Liver (tissue), 9 donors: ENCODE results near the gene MCF2L. TPM values are rescaled to one million over a fixed set of nuclear protein-coding genes. Genes with fewer than 3 reads are reported as not detected.
A peak's percentile ranks its signal among the peaks of the same experiment; 100 is the strongest.

Source experiments
- DNase-seq: peaks from one replicate; pipeline ENCODE4 v3.0.0-alpha.2; 2017; ENCODE audit warnings: low spot score
- H3K27ac ChIP-seq, 2 donors: one replicate each; pipeline ENCODE4 v1.7.0; 2013; ENCODE audit warnings: inconsistent platforms in 2 of 2, low read length in 2 of 2, control low read depth in 1 of 2, low read depth in 1 of 2, mild to moderate bottlenecking in 1 of 2
- H3K27me3 ChIP-seq, 4 donors: one replicate each; pipeline versions ENCODE4 v1.6.1 to v1.7.0; 2013; ENCODE audit warnings: low read length in 3 of 4, inconsistent platforms in 1 of 4, mild to moderate bottlenecking in 1 of 4, moderate library complexity in 1 of 4; ENCODE audit not compliant: control insufficient read depth in 4 of 4, insufficient read depth in 4 of 4
- H3K36me3 ChIP-seq, 4 donors: one replicate each; pipeline versions ENCODE4 v1.6.1 to v1.7.0; 2013; ENCODE audit warnings: low read length in 3 of 4, mild to moderate bottlenecking in 3 of 4, low read depth in 1 of 4, moderate library complexity in 1 of 4; ENCODE audit not compliant: control insufficient read depth in 4 of 4, insufficient read depth in 3 of 4
- H3K4me1 ChIP-seq, 4 donors: one replicate each; pipeline versions ENCODE4 v1.6.1 to v1.7.0; 2013; ENCODE audit warnings: low read length in 3 of 4, mild to moderate bottlenecking in 3 of 4, moderate library complexity in 1 of 4; ENCODE audit not compliant: control insufficient read depth in 4 of 4, insufficient read depth in 4 of 4
- H3K4me3 ChIP-seq, 3 donors: one replicate each; pipeline versions ENCODE4 v1.6.1 to v1.7.0; 2013; ENCODE audit warnings: low read length in 3 of 3, control low read depth in 1 of 3, low read depth in 1 of 3, mild to moderate bottlenecking in 1 of 3
- H3K9ac ChIP-seq, 2 donors: one replicate each; pipeline ENCODE4 v1.7.0; 2013; ENCODE audit warnings: low read length in 2 of 2, mild to moderate bottlenecking in 2 of 2, moderate library complexity in 2 of 2, control low read depth in 1 of 2, low read depth in 1 of 2
- H3K9me3 ChIP-seq, 4 donors: one replicate each; pipeline versions ENCODE4 v1.6.1 to v1.7.0; 2013; ENCODE audit warnings: low read length in 3 of 4; ENCODE audit not compliant: control insufficient read depth in 4 of 4
- EGR1 ChIP-seq, 2 donors: IDR thresholded peaks; 2 replicates each; pipeline ENCODE4 v1.6.1; 2016 to 2018; ENCODE audit warnings: antibody characterized with exemption in 2 of 2, low read depth in 2 of 2
- FOXA1 ChIP-seq: IDR thresholded peaks from 2 replicates; pipeline ENCODE4 v1.6.1; 2016; ENCODE audit warnings: antibody characterized with exemption
- FOXA2 ChIP-seq: IDR thresholded peaks from 2 replicates; pipeline ENCODE4 v1.6.1; 2016; ENCODE audit warnings: antibody characterized with exemption
- GABPA ChIP-seq, 2 donors: IDR thresholded peaks in 1 of 2; conservative IDR thresholded peaks in 1 of 2; 2 replicates each; pipeline ENCODE4 v1.6.1; 2016; ENCODE audit warnings: antibody characterized with exemption in 2 of 2, mild to moderate bottlenecking in 1 of 2, moderate library complexity in 1 of 2
- HNF4A ChIP-seq, 2 donors: conservative IDR thresholded peaks; 2 replicates each; pipeline ENCODE4 v1.6.1; 2016; ENCODE audit warnings: antibody characterized with exemption in 2 of 2, mild to moderate bottlenecking in 2 of 2
- HNF4G ChIP-seq: IDR thresholded peaks from 2 replicates; pipeline ENCODE4 v1.6.1; 2016; ENCODE audit warnings: antibody characterized with exemption
- NR2F2 ChIP-seq: IDR thresholded peaks from 2 replicates; pipeline ENCODE4 v1.6.1; 2016; ENCODE audit warnings: antibody characterized with exemption
- RAD21 ChIP-seq, 2 donors: IDR thresholded peaks; 2 replicates each; pipeline ENCODE4 v1.6.1; 2016; ENCODE audit warnings: antibody characterized with exemption in 2 of 2, mild to moderate bottlenecking in 2 of 2
- SP1 ChIP-seq: IDR thresholded peaks from 2 replicates; pipeline ENCODE4 v1.6.1; 2018; ENCODE audit warnings: antibody characterized with exemption, mild to moderate bottlenecking
- TAF1 ChIP-seq: conservative IDR thresholded peaks from 2 replicates; pipeline ENCODE4 v1.6.1; 2016; ENCODE audit warnings: antibody characterized with exemption, mild to moderate bottlenecking
- YY1 ChIP-seq: IDR thresholded peaks from 2 replicates; pipeline ENCODE4 v1.6.1; 2016; ENCODE audit warnings: antibody characterized with exemption, mild to moderate bottlenecking
- WGBS: extraction: QIAGEN DNeasy Blood & Tissue Kit; methylation state at CpG from one replicate; pipeline ENCODE4 v1.1.7; 2013; 5-methylcytosine and 5-hydroxymethylcytosine counted together
- polyA plus RNA-seq, 2 donors: library from polyadenylated mRNA; stranded (reverse) in 1 of 2; unstranded in 1 of 2; fragments of 200-250 nt in 1 of 2; fragments of >200 nt in 1 of 2; fragmentation: Nextera tagmentation in 1 of 2; extraction: Ambion mirVana in 1 of 2; gene quantifications; one replicate each; pipeline versions ENCODE4 v1.2.1 to v1.2.3, GENCODE V29; 2013 to 2015
- total RNA-seq, 2 donors: library from RNA; depleted of rRNA; stranded (reverse); fragments of >200 nt; gene quantifications; one replicate each; pipeline ENCODE4 v1.2.3, GENCODE V29; 2014
- TF ChIP-seq, protein P1 (sequence below): fragments of 150-350 bp; IDR thresholded peaks from 2 replicates; pipeline ENCODE4 v1.5.1; 2017; ENCODE audit warnings: improper control_type of control experiment, low read depth, low read length; ENCODE audit not compliant: missing input control
- TF ChIP-seq, protein P2 (sequence below): IDR thresholded peaks from 2 replicates; pipeline ENCODE4 v1.6.1; 2016; ENCODE audit warnings: antibody characterized with exemption, mild to moderate bottlenecking
- TF ChIP-seq, protein P3 (sequence below): IDR thresholded peaks from 2 replicates; pipeline ENCODE4 v1.6.1; 2016; ENCODE audit warnings: antibody characterized with exemption
- TF ChIP-seq, protein P4 (sequence below): IDR thresholded peaks from 2 replicates; pipeline ENCODE4 v1.6.1; 2016; ENCODE audit warnings: antibody characterized with exemption
- TF ChIP-seq, protein P5 (sequence below): IDR thresholded peaks from 2 replicates; pipeline ENCODE4 v1.6.1; 2016; ENCODE audit warnings: antibody characterized with exemption
- donor health status: healthy.
- donor health status: healthy.
- donor health status: healthy.
- donor health status: healthy.
- donor health status: healthy.

The MCF2L gene
- total and polyA plus RNA-seq, 4 donors = 2.9 to 12.8 (median 7.1) TPM

DNA sequence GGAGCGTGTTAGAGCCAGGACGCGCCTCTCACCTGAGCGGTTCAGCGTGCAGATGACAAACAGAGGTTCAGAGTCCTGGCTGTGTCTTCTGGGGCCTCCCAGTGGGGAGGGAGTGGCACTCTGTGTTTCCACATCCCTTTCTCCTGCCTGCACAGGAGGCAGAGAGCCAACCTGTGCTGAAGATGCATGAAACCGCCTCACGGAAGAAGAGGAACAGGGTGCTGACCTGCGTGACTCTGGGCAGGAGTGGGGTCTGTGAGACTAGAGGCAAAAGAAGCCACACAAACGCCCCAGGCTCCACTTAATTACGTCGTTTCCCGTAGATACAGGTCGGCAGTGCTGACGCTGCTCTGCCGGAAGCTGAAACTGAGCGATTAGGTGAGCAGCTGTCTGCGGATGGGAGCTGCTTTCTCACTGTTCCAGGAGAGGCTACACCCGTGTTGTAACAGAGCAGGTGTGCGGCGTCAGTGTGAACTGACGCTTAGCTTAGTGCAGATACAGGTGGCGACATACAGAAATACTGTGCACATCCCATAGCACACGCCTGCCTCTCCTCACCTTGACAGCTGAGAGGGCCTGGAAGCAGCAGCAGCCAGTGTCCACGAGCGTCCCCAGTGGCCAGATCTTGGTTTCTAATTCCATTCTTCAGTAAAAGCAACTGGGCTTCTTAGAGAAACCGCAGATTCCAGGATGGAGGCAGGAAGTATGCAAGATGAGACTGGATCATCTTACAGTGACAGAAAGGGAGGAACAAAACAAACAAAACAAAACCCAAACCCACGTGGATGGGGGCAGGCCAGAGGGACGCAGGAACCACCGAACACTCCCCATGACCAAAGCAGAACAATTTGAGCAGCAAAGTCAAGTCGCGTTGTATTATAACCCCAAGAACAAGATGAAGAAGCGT is 37.7 kb upstream of the MCF2L start:
- WGBS = 71% methylated on average over 32 of the region's 32 CpGs
- Histone ChIP-seq H3K9ac (no peak overlapping the region), H3K4me1 (peaks cover 3 to 33% (median 30%) of the 10 kb centered on the region in 4 donors), H3K9me3 (no peaks in the 10 kb centered on the region), H3K27me3 (no peaks in the 10 kb centered on the region), H3K36me3 (no peaks in the 10 kb centered on the region), H3K27ac (peak overlapping the region; percentile 7 to 23), H3K4me3 (no peak overlapping the region)
- no peak for TF ChIP-seq TAF1
- TF ChIP-seq, protein P1, sequence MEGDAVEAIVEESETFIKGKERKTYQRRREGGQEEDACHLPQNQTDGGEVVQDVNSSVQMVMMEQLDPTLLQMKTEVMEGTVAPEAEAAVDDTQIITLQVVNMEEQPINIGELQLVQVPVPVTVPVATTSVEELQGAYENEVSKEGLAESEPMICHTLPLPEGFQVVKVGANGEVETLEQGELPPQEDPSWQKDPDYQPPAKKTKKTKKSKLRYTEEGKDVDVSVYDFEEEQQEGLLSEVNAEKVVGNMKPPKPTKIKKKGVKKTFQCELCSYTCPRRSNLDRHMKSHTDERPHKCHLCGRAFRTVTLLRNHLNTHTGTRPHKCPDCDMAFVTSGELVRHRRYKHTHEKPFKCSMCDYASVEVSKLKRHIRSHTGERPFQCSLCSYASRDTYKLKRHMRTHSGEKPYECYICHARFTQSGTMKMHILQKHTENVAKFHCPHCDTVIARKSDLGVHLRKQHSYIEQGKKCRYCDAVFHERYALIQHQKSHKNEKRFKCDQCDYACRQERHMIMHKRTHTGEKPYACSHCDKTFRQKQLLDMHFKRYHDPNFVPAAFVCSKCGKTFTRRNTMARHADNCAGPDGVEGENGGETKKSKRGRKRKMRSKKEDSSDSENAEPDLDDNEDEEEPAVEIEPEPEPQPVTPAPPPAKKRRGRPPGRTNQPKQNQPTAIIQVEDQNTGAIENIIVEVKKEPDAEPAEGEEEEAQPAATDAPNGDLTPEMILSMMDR = peak; percentile 27
- no peak for TF ChIP-seq EGR1 (IDR thresholded peaks at IDR 0.05; ENCODE audit: low read depth in 2 of 2)
- no peak for TF ChIP-seq YY1
- TF ChIP-seq GABPA (IDR thresholded peaks at IDR 0.05 in 1 of 2, conservative IDR thresholded peaks at IDR 0.05 in 1 of 2) = no peak
- TF ChIP-seq HNF4A (conservative IDR thresholded peaks at IDR 0.05) = no peak
- TF ChIP-seq, protein P2, sequence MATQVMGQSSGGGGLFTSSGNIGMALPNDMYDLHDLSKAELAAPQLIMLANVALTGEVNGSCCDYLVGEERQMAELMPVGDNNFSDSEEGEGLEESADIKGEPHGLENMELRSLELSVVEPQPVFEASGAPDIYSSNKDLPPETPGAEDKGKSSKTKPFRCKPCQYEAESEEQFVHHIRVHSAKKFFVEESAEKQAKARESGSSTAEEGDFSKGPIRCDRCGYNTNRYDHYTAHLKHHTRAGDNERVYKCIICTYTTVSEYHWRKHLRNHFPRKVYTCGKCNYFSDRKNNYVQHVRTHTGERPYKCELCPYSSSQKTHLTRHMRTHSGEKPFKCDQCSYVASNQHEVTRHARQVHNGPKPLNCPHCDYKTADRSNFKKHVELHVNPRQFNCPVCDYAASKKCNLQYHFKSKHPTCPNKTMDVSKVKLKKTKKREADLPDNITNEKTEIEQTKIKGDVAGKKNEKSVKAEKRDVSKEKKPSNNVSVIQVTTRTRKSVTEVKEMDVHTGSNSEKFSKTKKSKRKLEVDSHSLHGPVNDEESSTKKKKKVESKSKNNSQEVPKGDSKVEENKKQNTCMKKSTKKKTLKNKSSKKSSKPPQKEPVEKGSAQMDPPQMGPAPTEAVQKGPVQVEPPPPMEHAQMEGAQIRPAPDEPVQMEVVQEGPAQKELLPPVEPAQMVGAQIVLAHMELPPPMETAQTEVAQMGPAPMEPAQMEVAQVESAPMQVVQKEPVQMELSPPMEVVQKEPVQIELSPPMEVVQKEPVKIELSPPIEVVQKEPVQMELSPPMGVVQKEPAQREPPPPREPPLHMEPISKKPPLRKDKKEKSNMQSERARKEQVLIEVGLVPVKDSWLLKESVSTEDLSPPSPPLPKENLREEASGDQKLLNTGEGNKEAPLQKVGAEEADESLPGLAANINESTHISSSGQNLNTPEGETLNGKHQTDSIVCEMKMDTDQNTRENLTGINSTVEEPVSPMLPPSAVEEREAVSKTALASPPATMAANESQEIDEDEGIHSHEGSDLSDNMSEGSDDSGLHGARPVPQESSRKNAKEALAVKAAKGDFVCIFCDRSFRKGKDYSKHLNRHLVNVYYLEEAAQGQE = no peak
- TF ChIP-seq, protein P3, sequence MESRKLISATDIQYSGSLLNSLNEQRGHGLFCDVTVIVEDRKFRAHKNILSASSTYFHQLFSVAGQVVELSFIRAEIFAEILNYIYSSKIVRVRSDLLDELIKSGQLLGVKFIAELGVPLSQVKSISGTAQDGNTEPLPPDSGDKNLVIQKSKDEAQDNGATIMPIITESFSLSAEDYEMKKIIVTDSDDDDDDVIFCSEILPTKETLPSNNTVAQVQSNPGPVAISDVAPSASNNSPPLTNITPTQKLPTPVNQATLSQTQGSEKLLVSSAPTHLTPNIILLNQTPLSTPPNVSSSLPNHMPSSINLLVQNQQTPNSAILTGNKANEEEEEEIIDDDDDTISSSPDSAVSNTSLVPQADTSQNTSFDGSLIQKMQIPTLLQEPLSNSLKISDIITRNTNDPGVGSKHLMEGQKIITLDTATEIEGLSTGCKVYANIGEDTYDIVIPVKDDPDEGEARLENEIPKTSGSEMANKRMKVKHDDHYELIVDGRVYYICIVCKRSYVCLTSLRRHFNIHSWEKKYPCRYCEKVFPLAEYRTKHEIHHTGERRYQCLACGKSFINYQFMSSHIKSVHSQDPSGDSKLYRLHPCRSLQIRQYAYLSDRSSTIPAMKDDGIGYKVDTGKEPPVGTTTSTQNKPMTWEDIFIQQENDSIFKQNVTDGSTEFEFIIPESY = no peak
- TF ChIP-seq, protein P4, sequence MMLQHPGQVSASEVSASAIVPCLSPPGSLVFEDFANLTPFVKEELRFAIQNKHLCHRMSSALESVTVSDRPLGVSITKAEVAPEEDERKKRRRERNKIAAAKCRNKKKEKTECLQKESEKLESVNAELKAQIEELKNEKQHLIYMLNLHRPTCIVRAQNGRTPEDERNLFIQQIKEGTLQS = no peak
- TF ChIP-seq, protein P5, sequence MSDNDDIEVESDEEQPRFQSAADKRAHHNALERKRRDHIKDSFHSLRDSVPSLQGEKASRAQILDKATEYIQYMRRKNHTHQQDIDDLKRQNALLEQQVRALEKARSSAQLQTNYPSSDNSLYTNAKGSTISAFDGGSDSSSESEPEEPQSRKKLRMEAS = no peak
- TF ChIP-seq FOXA2 = no peak
- no peak for TF ChIP-seq FOXA1
- peak; percentile 43 to 67 for TF ChIP-seq RAD21 (IDR thresholded peaks at IDR 0.05)
- TF ChIP-seq SP1 = no peak
- no peak for TF ChIP-seq NR2F2
- no peak for TF ChIP-seq HNF4G
- DNase-seq = no peak
